SK-N-SH (cell line): Measurements from ENCODE around the gene BLOC1S6. TPM values are rescaled to one million over a fixed set of nuclear protein-coding genes. Genes with fewer than 3 reads are reported as not detected.

Source experiments
- CTCF ChIA-PET: fragments of 300-600, 350-600 bp; formaldehyde crosslinking; extraction: SDS; loops from one replicate; lab custom pipeline; 2021; lab: Yijun Ruan, JAX
- POLR2A ChIA-PET: fragments of 350-600 bp; sonication (Branson Sonifier 250); formaldehyde crosslinking; extraction: SDS; loops from one replicate; lab custom pipeline; 2020; ENCODE audit warnings: antibody characterized with exemption, inconsistent platforms; lab: Yijun Ruan, JAX
- DNase-seq: peaks from one replicate; pipeline ENCODE4 v3.0.0; 2012
- H2AFZ ChIP-seq: fragments of 200-600 bp; sonication (generic); 2 replicates; pipeline ENCODE4 v1.8.1; 2016; ENCODE audit warnings: antibody characterized with exemption, mild to moderate bottlenecking, low read depth
- H3F3A ChIP-seq: fragments of 200-600 bp; sonication (generic); replicated peaks from 2 replicates; pipeline ENCODE3; 2016; ENCODE audit warnings: antibody characterized with exemption, mild to moderate bottlenecking; ENCODE audit not compliant: insufficient read depth
- H3K27ac ChIP-seq, 2 experiments: fragments of 200-500 bp in 1 of 2; fragments of 200-600 bp in 1 of 2; sonication (Bioruptor generic) in 1 of 2; sonication (generic), shearing (Covaris generic) in 1 of 2; 2 replicates each; pipeline versions ENCODE4 v1.5.1 to v1.6.1; 2014 to 2016; ENCODE audit warnings: low read depth in 2 of 2, inconsistent platforms in 1 of 2, low read length in 1 of 2, mild to moderate bottlenecking in 1 of 2, mixed read lengths in 1 of 2
- H3K27me3 ChIP-seq: fragments of 200-600 bp; sonication (generic), shearing (Covaris generic); 2 replicates; pipeline ENCODE4 v1.6.1; 2016; ENCODE audit warnings: mixed run types; ENCODE audit not compliant: insufficient read depth
- H3K36me3 ChIP-seq, 2 experiments: fragments of 200-500 bp in 1 of 2; fragments of 200-600 bp in 1 of 2; sonication (Bioruptor generic) in 1 of 2; sonication (generic) in 1 of 2; replicated peaks in 1 of 2; 2 replicates each; pipeline versions ENCODE3 to v1.5.1; 2014 to 2016; ENCODE audit warnings: low read length in 1 of 2, mild to moderate bottlenecking in 1 of 2; ENCODE audit not compliant: insufficient read depth in 2 of 2, control insufficient read depth in 1 of 2
- H3K4me1 ChIP-seq, 2 experiments: fragments of 200-500 bp in 1 of 2; fragments of 200-600 bp in 1 of 2; sonication (Bioruptor generic) in 1 of 2; sonication (generic), shearing (Covaris generic) in 1 of 2; 2 replicates each; pipeline versions ENCODE4 v1.5.1 to v1.6.1; 2014 to 2016; ENCODE audit warnings: low read depth in 1 of 2, low read length in 1 of 2, mixed run types in 1 of 2; ENCODE audit not compliant: insufficient read depth in 2 of 2, control insufficient read depth in 1 of 2
- H3K4me2 ChIP-seq: fragments of 200-600 bp; sonication (generic), shearing (Covaris generic); 2 replicates; pipeline ENCODE4 v1.6.1; 2017; ENCODE audit warnings: mixed run types
- H3K4me3 ChIP-seq, 2 experiments: fragments of 200-500 bp in 1 of 2; fragments of 200-600 bp in 1 of 2; sonication (Bioruptor generic) in 1 of 2; sonication (generic), shearing (Covaris generic) in 1 of 2; 2 replicates each; pipeline versions ENCODE4 v1.5.1 to v1.8.1; 2014 to 2016; ENCODE audit warnings: low read depth in 2 of 2, inconsistent platforms in 1 of 2, low read length in 1 of 2, mild to moderate bottlenecking in 1 of 2, mixed read lengths in 1 of 2, moderate library complexity in 1 of 2
- H3K79me2 ChIP-seq: fragments of 200-600 bp; sonication (generic); 2 replicates; pipeline ENCODE4 v1.8.1; 2017; ENCODE audit warnings: mild to moderate bottlenecking; ENCODE audit not compliant: insufficient read depth
- H3K9ac ChIP-seq: fragments of 200-600 bp; sonication (generic); 2 replicates; pipeline ENCODE4 v1.6.1; 2017; ENCODE audit warnings: mixed run types
- H3K9me2 ChIP-seq: fragments of 200-600 bp; sonication (generic); 2 replicates; pipeline ENCODE4 v1.6.1; 2017; ENCODE audit warnings: mixed run types
- H3K9me3 ChIP-seq: fragments of 200-600 bp; sonication (generic); 2 replicates; pipeline ENCODE4 v1.6.1; 2017; ENCODE audit warnings: mixed run types, mild to moderate bottlenecking, moderate library complexity
- H4K20me1 ChIP-seq: fragments of 200-600 bp; sonication (generic); 2 replicates; pipeline ENCODE4 v1.6.1; 2017; ENCODE audit warnings: mild to moderate bottlenecking, mixed run types; ENCODE audit not compliant: insufficient read depth
- ELF1 ChIP-seq: IDR thresholded peaks from 2 replicates; pipeline ENCODE4 v1.4.0; 2012
- FOSL2 ChIP-seq: IDR thresholded peaks from 2 replicates; pipeline ENCODE4 v1.4.0; 2012; ENCODE audit warnings: low read depth, mild to moderate bottlenecking, moderate library complexity, borderline replicate concordance
- FOXJ3 ChIP-seq: sonication (generic); formaldehyde crosslinking; IDR thresholded peaks from 2 replicates; pipeline ENCODE4 v1.5.1; 2020; ENCODE audit warnings: mild to moderate bottlenecking, missing genetic modification reagents
- GATA2 ChIP-seq: sonication (generic); formaldehyde crosslinking; IDR thresholded peaks from 2 replicates; pipeline ENCODE4 v1.5.0; 2020; ENCODE audit warnings: mild to moderate bottlenecking, missing genetic modification reagents
- MAX ChIP-seq: IDR thresholded peaks from 2 replicates; pipeline ENCODE4 v1.4.0; 2012; ENCODE audit warnings: low read depth
- NRF1 ChIP-seq: IDR thresholded peaks from 2 replicates; pipeline ENCODE4 v1.6.1; 2012; ENCODE audit warnings: low read depth, mild to moderate bottlenecking, low read length
- POLR2AphosphoS5 ChIP-seq: IDR thresholded peaks from 2 replicates; pipeline ENCODE4 v1.6.1; 2012; ENCODE audit warnings: low read depth, low read length
- RAD21 ChIP-seq: IDR thresholded peaks from 2 replicates; pipeline ENCODE4 v1.6.1; 2012; ENCODE audit warnings: mild to moderate bottlenecking, low read length
- RCOR1 ChIP-seq: fragments of 150-350 bp; IDR thresholded peaks from 2 replicates; pipeline ENCODE4 v1.6.1; 2017; ENCODE audit warnings: antibody characterized with exemption, low read length
- RFX5 ChIP-seq: IDR thresholded peaks from 2 replicates; pipeline ENCODE4 v1.6.1; 2012; ENCODE audit warnings: mild to moderate bottlenecking, improper control_type of control experiment, low read length
- RXRA ChIP-seq: IDR thresholded peaks from 2 replicates; pipeline ENCODE4 v1.4.0; 2012; ENCODE audit warnings: low read depth, mild to moderate bottlenecking, borderline replicate concordance
- SMC3 ChIP-seq: IDR thresholded peaks from 2 replicates; pipeline ENCODE4 v1.6.1; 2012; ENCODE audit warnings: low read depth, low read length, improper control_type of control experiment
- TAF1 ChIP-seq: IDR thresholded peaks from 2 replicates; pipeline ENCODE4 v1.6.1; 2012; ENCODE audit warnings: low read depth, mild to moderate bottlenecking, low read length, moderate library complexity, borderline replicate concordance
- USF1 ChIP-seq: IDR thresholded peaks from 2 replicates; pipeline ENCODE4 v1.4.0; 2012; ENCODE audit warnings: low read depth, borderline replicate concordance
- YY1 ChIP-seq: IDR thresholded peaks from 2 replicates; pipeline ENCODE4 v1.4.0; 2012; ENCODE audit warnings: low read depth, mild to moderate bottlenecking
- ZBTB33 ChIP-seq: IDR thresholded peaks from 2 replicates; pipeline ENCODE4 v1.4.0; 2012; ENCODE audit warnings: low read depth, borderline replicate concordance
- WGBS: methylation state at CpG from one replicate; pipeline ENCODE4 v1.1.6; 2017; ENCODE audit warnings: low lambda C conversion rate; 5-methylcytosine and 5-hydroxymethylcytosine counted together
- polyA plus RNA-seq, 3 experiments: library from polyadenylated mRNA; depleted of rRNA; stranded (reverse); fragments of >200 nt; gene quantifications; 2 replicates each; pipeline ENCODE4 v1.2.3, GENCODE V29; 2012
- TF ChIP-seq, protein P1 (sequence below): fragments of 150-350 bp; IDR thresholded peaks from 2 replicates; pipeline ENCODE4 v1.6.1; 2016; ENCODE audit warnings: mild to moderate bottlenecking, low read depth, low read length
- TF ChIP-seq, protein P2 (sequence below): IDR thresholded peaks from 2 replicates; pipeline ENCODE4; 2012
- TF ChIP-seq, protein P3 (sequence below): fragments of 200-600 bp; sonication (generic); IDR thresholded peaks from 2 replicates; pipeline ENCODE4 v1.6.1; 2017; ENCODE audit warnings: antibody characterized with exemption, mild to moderate bottlenecking, moderate library complexity

Gene BLOC1S6
- polyA plus RNA-seq, 1 of the 3 experiments (the other 2 are of a cell fraction): 11.3 TPM

- Histone ChIP-seq H4K20me1 (no peaks in the 10 kb centered on the region), H3K27me3 (no peaks in the 10 kb centered on the region), H3K4me2 (no peak overlapping the region), H3K36me3 (no peaks in the 10 kb centered on the region), H3K4me3 (no peak overlapping the region), H3K9ac (no peak overlapping the region), H3K9me3 (peaks cover 9% of the 10 kb centered on the region; the same call in 1 of the 2 replicates), H2AFZ (no peak overlapping the region), H3K4me1 (0 out of 4 replicates have a peak, but pooled peaks cover 0 to 3% of the 10 kb centered on the region in 2 experiments), H3K79me2 (no peaks in the 10 kb centered on the region), H3K27ac (no peak overlapping the region), H3K9me2 (no peaks in the 10 kb centered on the region), H3F3A (peaks cover 3% of the 10 kb centered on the region)
- CTCF ChIA-PET: interaction anchor here (0.9 to 1.9 kb wide), 2 partner anchors 17 to 170 kb away, joined by 4 to 7 read pairs; no protein-coding TSS in a partner anchor
- TF ChIP-seq MAX: no peak
- TF ChIP-seq FOXJ3: no peak
- no peak for TF ChIP-seq FOSL2
- TF ChIP-seq USF1: no peak
- no peak for TF ChIP-seq RXRA
- TF ChIP-seq SMC3: no peak
- no peak for TF ChIP-seq POLR2AphosphoS5
- TF ChIP-seq, protein P1, sequence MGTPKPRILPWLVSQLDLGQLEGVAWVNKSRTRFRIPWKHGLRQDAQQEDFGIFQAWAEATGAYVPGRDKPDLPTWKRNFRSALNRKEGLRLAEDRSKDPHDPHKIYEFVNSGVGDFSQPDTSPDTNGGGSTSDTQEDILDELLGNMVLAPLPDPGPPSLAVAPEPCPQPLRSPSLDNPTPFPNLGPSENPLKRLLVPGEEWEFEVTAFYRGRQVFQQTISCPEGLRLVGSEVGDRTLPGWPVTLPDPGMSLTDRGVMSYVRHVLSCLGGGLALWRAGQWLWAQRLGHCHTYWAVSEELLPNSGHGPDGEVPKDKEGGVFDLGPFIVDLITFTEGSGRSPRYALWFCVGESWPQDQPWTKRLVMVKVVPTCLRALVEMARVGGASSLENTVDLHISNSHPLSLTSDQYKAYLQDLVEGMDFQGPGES: no peak
- no peak for TF ChIP-seq RCOR1
- TF ChIP-seq, protein P2, sequence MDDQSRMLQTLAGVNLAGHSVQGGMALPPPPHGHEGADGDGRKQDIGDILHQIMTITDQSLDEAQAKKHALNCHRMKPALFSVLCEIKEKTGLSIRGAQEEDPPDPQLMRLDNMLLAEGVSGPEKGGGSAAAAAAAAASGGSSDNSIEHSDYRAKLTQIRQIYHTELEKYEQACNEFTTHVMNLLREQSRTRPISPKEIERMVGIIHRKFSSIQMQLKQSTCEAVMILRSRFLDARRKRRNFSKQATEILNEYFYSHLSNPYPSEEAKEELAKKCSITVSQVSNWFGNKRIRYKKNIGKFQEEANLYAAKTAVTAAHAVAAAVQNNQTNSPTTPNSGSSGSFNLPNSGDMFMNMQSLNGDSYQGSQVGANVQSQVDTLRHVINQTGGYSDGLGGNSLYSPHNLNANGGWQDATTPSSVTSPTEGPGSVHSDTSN: no peak
- TF ChIP-seq YY1: no peak
- no peak for TF ChIP-seq ZBTB33
- TF ChIP-seq RFX5: no peak
- no peak for TF ChIP-seq GATA2
- TF ChIP-seq, protein P3, sequence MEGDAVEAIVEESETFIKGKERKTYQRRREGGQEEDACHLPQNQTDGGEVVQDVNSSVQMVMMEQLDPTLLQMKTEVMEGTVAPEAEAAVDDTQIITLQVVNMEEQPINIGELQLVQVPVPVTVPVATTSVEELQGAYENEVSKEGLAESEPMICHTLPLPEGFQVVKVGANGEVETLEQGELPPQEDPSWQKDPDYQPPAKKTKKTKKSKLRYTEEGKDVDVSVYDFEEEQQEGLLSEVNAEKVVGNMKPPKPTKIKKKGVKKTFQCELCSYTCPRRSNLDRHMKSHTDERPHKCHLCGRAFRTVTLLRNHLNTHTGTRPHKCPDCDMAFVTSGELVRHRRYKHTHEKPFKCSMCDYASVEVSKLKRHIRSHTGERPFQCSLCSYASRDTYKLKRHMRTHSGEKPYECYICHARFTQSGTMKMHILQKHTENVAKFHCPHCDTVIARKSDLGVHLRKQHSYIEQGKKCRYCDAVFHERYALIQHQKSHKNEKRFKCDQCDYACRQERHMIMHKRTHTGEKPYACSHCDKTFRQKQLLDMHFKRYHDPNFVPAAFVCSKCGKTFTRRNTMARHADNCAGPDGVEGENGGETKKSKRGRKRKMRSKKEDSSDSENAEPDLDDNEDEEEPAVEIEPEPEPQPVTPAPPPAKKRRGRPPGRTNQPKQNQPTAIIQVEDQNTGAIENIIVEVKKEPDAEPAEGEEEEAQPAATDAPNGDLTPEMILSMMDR: no peak
- no peak for TF ChIP-seq TAF1
- no peak for TF ChIP-seq ELF1
- TF ChIP-seq RAD21: no peak
- no peak for TF ChIP-seq NRF1
- WGBS: 64% methylated on average over 7 of the region's 7 CpGs
- DNase-seq: no peak
- POLR2A ChIA-PET: no interaction called here
These were observed 41.0 kb downstream of the BLOC1S6 start for GRCh38 chr15:45628136-45628535.
